GM19238 (cell line): ENCODE results near the gene PRPF40B.
A peak's percentile ranks its signal among the peaks of the same experiment; 100 is the strongest.

Experiments used
- DNase-seq: peaks from one replicate; pipeline ENCODE4 v3.0.0; 2011; ENCODE audit warnings: low spot score; ENCODE audit not compliant: insufficient read length

PRPF40B gene

DNA sequence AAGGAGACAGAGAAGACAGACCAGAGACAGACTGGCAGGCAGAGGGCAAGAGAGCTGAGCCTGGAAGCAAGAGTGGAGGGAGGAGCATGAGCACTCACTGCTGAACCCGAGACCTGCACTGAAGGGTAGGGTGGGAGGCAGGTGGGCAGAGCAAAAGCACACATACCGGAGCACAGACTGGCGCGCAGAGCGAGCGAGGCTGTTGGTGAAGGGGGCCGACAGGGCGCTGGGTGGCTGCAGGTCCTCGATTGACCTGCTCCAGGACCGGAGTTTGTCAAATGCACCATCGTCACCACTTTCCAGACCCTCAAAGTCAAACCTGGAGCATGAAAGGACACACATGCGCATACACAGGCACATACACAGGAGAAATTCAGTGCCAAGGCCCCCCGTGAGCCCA is 34.9 kb downstream of the PRPF40B start:
- no peak for DNase-seq

DNA sequence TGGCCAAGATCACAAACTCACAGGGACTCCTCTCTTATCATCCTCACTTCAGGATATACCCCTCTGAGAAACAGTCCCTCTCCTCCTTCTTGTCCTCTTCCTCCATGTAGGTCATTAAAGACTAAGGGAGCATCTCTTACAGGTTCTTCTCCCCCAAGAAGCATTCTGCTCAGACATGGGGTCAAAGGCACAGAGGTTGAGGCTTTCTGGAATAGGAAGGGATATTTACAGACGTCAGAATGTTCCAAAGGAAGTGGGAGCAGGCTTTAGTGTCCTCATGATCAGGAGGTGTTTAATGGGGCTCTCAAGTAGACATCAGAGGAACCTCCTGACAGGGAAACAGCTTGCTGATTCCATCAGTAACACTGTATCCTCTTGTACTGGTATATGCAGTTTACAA is 36.4 kb downstream of the PRPF40B start:
- no peak for DNase-seq

DNA sequence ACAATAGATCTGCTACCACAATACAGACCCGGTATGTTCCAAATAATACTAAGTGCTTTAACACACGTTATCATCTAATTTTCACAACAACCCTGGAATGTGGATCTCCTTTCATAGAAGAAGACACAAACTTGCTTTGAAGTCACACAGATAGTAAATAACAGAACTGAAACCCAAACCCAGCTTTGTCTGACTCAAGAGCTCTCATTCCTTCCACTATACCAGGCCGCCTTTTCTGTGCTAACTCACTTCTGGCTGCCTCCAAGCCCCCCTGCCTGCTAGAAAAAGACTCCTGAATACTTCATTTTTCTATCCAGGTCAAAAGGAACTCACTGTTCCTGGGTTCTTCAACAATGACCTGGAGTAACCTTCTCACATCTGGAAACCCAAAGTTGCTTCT is 37.8 kb downstream of the PRPF40B start:
- peak; percentile 44 for DNase-seq

DNA sequence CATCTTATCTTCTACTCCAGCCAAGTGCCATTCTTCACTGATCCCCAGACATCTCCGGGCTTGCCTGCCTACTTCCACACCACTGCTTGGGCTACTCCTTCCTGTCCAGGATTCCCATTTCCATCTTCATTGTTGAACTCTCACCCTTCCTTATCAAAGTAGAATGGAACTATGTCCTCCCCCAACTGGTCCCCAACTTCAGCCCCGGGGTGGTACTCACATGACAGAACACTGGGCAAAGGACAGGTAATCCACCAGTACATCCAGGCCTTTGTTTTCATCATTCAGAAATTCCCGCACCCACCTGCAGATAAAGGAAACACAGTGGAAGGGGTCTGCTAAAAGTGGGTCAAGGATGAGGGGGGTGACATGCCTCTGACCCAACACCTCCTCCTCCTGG is 38.4 kb downstream of the PRPF40B start:
- no peak for DNase-seq

DNA sequence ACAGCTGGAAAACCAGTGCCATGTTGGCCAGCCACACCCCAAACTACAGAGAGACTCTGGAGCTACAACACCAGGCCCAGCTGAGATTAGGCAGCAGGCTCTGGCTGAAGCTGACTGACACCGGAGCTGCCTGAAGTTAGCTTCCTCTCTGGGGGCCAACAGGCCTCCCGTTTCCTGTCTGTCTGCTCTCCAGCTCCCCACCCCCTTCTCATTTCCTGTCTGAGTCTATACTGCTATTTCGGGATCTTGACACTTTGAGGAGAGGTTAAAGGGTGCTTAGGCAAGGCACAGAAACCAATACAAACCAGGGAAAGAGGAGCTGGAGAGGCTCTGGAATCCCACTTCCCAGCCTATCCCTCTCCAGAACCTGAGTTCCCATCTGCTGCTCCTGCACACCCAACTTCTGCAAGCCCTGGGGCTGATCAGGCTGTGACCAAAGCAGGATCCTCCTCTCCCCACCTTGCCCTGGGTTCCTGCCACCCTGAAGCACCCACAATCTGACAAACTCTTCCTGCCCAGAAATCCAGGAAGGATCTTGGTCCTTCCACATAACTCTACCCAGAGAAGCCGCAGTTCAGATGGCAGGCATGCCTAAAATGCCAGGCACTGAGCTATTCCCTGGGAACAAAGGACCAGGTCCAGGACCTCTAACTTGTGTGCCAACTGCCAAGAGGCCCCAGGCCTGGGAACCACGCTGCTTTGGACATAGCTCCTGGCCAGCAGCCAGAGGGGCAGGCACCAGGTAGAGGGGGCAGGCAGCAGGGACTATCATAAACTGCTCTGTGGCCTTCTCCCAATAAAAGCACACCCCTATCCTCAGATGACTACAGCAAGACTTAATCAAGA is 39.9 kb downstream of the PRPF40B start:
- peak; percentile 95 for DNase-seq

DNA sequence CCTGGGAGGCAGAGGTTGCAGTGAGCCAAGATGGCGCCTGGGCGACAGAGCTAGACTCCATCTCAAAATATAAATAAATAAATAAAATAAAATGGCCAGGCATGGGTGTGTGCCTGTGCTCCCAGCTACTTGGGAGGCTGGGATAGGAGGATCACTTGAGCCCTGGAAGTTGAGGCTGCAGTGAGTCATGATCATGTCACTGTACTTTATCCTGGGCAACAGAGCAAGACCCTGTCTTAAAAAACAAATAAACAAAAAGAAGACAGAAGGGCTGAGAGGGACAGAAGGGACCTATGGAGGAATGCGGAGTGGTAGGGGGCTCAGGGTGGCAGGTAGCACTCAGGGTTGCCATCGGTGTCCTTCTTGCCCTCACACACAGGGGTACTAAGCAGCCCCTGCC is 40.8 kb downstream of the PRPF40B start:
- no peak for DNase-seq

DNA sequence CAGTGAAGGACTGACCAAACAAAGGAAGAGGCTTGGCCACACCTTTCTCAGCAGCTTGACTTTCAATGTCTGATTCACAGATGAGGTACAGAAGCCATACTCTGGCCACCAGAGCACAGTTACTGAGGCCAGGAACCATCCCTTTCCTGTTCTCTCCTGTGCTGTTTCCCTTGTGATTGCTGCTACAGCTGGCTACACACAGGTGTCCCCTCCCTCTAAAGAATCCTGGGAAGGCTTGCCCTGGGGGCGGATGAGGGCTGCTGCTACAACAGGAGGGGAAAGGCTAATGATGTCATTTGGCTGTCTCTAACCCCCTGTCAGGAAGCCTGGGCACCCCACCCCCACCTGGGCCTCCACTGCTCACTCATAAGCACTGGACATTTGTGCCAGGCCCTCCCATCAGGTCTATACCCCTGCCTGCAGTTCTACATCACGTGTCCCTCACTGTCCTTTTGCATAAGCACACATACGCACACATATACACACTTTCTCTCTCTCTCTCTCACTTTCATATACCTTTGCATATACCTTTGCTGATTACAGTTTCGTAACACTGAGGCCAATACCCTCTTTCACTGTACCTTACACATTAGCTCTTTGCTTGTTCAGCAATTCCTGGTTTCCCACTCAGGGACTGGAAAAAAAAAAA is 41.4 kb downstream of the PRPF40B start:
- peak; percentile 43 for DNase-seq

DNA sequence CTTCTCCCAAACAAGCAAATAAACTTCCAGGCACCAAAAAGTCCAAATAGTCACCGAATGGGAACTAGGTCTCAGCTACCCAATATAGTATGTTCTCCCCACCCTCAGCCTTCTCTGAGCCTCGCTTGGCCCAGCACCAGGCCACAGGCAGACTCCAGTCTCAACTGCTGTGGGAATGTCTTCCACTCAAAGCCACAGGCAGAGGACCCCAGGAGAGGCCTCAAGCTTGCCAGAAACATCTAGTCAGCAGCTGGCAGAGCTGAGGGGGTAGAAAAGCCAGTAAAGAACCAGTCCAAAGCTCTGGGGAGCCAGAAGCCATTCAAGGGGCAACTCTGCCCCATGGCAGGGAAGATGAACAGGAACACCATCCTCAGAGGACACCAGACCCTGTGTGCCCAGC is 42.0 kb downstream of the PRPF40B start:
- no peak for DNase-seq

DNA sequence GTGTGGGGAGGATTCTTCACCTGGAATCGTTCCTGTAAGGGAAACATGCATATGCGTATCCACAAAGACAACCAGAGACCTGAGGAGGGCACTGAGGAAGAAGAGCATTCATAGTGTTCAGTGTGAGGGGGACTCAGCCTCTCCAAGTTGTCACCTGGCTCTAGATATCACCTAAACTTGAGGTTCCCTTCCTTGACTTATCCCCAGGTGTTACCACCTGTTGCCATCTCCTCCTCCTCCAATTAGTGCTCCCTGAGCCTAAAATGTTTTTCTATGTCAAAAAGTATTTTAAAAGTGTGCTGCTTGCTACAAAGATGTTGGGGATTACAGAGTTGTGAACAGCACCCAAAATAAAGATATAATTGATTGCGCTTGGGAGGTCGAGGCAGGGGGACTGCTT is 42.8 kb downstream of the PRPF40B start:
- no peak for DNase-seq

DNA sequence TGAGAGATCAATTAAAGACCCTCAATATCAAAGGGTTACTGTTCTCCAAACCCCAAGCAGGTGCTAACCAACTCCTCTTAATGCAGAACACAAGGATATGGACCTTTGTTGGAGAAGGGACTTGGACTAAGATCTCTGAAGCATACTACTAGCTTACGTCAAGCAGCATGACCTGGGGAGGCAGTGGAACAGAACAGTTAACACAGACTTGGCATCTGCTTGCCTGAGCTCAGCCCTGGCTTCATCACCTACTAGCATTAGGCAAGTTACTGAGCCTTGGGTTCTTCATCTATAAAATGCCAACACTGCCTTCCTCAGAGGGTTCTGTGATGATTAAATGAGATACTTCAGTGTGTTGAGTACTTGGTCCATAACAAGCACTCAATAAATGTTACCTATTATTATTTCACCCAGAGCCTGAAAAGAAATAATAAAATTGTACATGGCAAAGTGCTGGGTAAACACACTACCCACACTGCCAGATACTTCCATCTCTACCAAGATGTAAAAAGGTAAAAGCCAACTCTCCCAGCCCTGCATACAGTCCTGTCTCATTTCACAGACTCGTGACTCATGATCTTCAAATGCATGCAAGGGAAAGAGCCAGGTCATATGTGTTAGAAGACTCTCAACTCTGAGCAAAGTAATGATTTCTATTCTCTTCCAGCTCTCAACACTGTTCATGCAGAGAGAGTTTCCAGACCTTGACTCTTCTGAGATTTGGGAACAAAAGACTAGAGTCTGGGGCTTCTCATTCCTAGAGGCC is 44.1 kb downstream of the PRPF40B start:
- DNase-seq, result no peak

DNA sequence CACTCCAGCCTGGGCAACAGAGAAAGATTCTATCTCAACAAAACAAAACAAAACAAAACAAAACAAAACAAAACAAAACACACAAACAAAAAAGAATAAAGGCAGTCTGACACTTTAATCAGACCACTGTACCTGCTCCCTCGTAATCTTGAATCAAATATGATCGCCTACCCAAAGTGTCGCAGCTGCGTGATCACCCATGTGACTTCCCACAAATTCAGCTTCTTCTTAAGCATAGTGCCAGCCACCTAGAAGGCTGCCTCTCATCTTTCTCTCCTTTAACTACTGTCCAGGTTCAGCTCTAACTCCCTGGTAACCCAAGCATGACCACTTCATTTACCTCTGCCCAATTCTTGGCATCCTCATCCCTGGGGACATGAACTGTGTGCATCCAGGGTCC is 46.4 kb downstream of the PRPF40B start:
- DNase-seq, result no peak

DNA sequence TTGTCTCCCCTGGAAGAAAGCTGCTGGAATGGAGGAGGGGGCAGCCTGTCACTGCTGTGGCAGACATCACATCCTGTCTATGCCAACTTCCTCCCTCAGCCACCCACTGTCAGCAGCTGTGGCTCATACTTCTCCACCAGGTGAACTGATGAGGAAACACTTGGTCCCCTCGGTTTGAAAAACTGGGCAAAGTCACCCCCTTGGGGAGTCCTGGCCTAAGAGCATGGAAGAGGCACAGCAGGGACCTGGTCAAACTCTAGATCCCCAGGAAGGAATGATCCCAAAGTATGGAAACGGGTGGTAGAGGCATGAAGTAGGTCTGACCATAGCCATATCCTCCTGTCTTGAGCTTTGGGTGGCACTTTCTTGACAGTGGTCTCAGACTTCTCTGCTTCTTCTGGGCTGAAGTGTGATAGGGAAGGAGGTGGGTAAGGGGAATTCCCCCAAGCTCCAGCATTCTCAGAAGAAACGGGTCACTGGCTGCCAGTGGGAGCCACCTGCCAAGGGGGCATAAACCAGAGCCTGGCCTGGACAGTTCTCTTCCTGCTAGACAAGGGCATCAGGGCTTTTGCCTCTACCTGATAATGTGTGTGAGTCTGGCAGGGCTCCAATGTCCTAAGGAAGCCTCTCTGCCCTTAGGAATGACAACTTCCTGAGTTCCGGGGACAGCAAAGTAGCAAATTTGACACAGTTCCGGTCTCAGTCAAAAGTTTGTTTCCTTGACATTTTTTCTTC is 47.8 kb downstream of the PRPF40B start:
- no peak for DNase-seq

DNA sequence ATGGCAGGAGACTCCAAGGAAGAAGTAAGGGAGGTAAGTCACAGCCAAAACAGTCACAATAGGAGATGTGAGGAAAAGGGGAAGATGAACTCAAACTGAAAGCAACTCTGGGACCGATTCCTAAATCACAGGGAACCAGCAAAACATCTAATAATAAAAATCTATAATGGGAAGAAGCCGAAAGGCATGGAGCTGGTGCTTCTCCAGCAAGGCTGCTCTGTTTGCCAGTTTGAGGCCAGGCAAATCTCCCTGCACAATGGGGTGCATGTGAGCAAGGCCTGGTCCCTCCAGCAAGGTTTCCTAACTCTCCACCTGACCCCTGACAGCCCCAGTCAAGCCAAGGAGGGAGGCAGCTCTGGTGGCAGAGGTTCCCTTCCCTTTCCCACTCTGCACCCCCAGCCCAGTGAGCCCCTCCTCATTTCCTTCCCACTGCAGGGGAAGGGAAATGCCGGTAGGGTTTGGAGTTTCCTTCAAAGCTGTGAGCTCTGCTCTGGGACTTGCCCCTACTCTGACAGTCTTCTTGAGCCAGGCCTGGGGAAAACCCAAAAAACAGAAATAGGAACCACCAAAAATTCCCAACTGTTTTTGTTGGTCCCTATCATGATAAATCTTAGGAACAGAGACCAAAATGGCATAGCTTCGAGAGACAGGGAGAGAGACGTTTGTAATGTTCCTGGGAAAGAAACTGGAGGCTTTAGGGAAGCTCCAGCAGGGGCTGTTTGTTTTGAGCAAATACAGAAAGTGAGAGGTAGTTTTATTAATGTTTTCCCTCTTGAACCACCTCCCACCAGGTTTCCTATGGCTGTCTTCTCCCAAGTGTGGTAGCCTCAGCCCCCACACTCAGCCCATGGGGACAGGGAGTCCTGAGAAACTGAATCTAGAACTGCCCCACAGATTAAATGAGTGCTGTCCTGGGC is 49.2 kb downstream of the PRPF40B start:
- no peak for DNase-seq

DNA sequence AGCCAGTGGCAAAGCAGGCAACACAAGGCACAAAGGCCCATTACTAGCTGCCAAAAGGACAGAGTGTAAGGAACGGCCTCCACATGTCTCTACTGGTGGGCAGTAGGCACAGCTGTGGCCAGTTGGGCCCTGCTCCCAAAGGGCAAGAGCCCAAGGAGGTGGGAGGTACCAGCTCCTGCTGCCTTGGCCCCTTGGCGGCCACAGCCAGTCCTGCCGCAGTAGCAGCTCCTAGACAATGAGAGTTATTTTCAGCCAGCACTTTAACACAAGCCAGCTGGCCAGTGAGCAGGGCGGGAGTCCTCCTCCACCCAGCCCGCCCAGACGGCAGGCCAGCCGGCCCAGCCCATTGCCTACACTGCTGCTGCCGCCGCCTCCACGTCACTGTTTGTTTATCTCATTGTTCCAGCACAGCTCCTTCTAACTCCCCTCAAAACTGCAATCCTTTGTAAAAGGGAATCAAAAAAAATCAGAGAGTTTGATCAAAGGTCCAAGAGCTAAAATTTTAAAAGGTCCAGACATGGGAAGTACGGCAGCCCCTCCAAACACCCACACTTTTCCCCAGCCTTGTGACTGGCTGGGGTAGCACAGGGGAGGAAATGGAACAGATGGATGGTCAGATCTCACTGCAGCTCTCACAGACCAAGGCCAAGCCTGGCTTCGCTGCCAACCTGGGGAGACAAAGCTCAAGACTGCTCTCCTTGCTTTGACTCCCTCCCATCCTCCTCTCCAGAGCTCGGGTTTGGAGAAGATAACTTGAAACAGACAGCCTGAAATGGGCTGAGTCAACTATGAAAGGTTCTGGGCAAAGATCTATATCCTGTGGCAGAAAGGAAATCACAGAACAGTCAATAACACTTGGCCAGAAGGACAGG is 50.3 kb downstream of the PRPF40B start:
- DNase-seq, result no peak

DNA sequence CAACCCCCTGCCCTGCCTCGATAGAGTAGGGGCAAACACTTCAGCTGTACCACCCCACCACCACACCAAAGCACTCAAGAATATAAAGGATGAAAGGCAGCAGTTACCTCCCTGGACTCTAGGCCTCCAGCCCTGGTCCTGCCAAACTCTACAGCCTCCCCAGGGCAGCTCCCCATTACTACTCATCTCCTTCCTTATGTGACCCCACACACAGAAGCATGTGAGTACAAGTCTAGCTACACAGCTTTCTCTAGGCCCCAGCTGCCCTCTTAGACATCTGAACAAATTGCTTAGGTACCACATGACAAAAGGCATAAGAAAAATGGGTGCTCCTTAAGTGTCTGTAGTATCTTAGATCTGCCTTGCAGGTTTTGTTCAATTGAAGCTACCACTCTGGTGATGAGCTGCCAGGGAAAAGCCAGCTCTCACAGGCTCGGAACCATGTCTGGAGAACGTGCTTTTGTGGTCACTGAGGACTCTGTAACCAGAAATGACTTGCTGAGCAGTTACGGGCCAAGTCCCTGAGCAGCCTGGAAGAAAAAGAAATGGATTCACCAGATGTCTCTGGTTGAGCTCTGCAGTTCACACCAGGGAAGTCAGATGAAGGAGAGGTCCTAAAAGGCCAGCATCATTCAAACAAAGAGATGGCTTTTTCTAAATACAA is 51.1 kb downstream of the PRPF40B start:
- no peak for DNase-seq

DNA sequence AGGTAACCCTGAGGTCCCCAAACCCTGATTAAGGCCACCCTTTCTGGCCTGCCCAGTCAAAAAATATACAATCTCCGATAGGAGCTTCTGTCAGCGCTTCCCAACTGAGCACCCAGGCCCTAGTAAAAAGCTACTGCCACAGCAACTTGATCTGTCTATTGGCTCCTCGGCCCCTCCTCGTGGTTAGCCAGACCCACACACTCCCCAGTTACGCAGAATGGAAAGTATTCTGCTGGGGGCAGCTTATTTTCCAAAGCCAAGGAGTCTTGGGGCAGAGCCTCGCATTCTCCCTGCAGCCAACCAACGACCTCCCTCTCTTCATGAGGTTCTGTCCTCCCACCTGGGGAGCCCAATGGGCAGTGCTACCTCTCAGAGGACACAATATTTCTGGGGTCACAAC is 51.8 kb downstream of the PRPF40B start:
- DNase-seq, result no peak

DNA sequence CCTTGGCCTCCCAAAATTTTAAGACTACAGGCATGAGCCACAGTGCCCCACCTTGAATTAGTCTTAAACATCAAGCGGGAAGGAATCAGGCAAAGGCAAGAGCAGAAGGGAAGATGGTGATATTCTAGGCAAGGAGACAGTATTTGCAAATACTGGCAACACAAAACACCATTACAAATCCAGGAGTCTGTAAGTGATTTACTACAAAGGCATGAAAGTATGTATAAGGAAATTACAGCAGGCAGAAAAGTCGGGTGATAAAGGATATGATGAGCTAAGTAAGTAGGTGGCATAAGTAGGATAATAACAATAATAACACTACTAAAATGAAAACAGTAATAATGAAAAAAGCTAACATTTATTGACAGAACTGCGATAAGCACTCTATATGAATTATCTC is 55.4 kb downstream of the PRPF40B start:
- DNase-seq, result no peak

DNA sequence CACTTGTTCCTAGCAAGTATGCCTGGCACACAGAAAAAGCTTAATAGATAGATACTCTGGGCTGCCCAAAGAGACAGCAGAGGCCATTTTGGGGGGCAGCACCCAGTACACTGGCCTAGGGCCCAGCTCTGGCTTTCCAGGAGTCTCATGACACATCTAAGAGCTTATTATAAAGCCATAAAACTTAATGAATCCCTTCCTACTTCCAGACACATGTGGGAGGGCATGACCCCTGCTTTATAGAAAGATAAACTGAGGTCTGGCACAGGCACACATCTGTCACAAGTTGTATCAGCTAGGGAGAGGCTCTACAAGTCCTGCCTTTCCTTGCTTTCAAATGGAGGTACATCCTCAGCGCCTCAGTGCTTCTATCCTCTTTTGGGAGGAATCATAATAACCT is 56.7 kb downstream of the PRPF40B start:
- DNase-seq, result no peak
